ENCODE measurements around the gene HSPBAP1.
"Not testable (repeated sequence)": the region's sequence is repeated elsewhere in the genome, so short reads cannot be mapped to it uniquely, and the experiment has no call there.

HSPBAP1 gene

DNA sequence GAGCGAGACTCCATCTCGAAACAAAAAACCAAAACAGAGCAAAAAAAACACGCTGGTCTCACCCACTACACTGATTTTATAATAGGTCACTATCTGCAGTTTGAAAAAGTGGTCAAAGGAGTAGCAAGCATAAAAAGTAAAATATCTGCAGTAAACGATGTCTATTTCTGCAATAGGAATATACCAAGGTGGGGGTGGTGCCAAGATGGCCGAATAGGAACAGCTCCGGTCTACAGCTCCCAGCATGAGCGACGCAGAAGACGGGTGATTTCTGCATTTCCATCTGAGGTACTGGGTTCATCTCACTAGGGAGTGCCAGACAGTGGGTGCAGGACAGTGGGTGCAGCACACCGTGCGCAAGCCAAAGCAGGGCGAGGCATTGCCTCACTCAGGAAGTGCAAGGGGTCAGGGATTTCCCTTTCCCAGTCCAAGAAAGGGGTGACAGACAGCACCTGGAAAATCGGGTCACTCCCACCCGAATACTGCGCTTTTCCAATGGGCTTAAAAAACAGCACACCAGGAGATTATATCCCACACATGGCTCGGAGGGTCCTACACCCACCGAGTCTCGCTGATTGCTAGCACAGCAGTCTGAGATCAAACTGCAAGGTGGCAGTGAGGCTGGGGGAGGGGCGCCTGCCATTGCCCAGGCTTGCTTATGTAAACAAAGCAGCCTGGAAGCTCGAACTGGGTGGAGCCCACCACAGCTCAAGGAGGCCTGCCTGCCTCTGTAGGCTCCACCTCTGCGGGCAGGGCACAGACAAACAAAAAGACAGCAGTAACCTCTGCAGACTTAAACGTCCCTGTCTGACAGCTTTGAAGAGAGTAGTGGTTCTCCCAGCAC, 60.7 kb downstream of the HSPBAP1 start:
- not testable (repeated sequence) for DNase-seq

DNA sequence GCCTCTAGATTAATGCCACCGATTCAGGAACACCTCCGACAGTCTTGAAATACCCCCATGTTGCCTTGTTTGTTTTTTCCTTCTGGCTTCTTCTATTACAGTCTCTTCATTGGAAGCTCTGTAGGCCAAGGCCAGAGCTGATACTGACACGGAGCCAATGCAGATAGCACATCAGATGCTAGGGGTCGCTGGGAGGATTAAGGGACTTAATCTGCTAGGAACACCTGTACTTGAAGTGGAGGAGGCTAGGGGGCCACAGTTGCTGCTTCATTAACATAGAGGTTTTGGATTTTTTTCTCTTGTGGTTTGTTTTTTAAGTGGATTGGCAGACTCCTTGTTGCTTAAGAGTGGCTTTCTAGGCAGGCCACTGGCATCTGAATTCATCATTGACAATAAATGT, 63.4 kb downstream of the HSPBAP1 start:
- peak; percentile 39 for DNase-seq

DNA sequence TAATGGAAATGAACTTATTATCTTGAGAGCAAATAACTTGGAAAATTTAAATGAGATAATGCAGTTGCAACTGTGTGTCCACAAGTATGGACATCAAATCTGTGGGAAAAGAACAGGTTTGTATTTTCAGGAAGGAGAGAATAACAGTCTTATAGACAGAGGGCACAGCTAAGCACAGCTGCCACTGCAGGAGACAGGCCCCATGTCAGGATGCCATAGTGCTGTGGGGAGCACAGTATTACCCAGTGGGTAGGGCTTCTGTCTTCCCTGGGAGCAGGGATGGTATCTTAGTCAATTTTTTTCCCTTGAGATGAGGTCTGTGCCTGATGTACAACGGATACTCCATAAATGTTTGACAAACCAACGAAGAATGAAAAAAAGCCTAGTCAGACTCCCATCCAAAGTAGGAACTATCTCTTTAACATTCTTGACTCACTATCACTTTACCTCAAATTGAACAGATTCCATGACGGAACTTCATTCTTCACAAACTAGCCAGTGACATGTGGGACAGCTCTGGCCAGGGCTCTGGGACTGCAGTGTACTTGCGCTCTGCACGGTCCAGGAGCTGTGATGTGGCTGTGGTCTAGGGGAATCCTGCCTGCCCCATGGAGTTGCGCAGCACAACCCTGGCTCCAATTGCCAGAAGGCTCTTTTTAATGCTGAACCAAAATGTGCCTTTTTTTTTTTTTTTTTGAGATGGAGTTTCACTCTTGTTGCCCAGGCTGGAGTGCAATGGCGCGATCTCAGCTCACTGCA, 64.7 kb downstream of the HSPBAP1 start:
- DNase-seq, result no peak

DNA sequence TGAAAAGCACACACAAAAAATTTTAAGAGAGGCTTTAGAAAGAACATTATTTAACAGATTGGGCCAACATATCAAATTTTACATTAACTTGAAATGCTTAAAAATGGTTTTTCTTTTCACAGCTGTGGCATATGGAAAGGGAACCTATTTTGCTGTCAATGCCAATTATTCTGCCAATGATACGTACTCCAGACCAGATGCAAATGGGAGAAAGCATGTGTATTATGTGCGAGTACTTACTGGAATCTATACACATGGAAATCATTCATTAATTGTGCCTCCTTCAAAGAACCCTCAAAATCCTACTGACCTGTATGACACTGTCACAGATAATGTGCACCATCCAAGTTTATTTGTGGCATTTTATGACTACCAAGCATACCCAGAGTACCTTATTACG, 65.4 kb downstream of the HSPBAP1 start:
- DNase-seq, result no peak

DNA sequence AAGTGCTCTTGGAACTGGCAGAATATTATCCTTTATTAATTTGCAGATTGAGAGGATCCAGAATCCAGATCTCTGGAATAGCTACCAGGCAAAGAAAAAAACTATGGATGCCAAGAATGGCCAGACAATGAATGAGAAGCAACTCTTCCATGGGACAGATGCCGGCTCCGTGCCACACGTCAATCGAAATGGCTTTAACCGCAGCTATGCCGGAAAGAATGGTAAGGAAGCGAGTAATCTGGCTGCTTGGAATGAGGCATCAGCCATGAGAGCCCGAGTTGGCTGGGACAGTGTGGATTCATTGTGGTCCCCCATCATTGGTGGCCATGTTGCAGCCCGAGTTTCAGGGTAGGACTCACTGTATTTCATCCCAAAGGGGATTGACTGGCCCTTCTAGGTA, 65.9 kb downstream of the HSPBAP1 start:
- no peak for DNase-seq

DNA sequence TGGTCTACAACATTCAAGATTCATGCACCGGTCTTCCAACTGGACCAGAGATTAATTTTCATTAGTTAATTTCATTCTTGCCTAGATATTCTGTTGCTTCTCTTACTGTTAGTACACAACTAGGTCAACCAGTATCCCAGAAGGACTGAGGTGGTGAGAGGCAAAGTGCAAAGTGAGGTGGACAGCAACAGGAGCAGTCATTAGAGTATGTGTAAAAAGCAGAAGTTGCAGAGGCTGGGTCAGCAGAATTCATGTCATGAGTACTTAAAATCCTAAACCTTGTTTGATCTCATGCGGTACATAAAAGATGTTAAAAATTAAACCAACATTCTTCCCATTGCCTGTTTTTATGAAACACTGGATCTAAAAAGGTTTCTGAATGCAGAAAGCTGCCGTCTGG, 66.3 kb downstream of the HSPBAP1 start:
- DNase-seq, result peak; percentile 24

DNA sequence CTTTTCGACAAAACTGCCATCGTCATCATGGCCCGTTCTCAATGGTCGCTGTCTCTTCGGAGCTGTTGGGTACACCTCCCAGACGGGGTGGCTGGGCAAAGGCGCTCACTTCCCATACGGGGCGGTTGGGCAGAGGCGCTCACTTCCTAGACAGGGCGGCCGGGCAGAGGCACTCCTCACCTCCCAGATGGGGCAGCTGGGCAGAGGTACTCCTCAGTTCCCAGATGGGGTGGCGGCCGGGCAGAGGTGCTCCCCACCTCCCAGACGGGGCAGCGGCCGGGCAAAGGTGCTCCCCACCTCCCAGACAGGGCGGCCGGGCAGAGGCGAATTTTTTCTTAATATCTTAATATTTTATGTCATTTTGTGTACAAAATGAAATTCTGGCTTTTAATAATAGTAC, 68.5 kb downstream of the HSPBAP1 start:
- DNase-seq, result no peak

DNA sequence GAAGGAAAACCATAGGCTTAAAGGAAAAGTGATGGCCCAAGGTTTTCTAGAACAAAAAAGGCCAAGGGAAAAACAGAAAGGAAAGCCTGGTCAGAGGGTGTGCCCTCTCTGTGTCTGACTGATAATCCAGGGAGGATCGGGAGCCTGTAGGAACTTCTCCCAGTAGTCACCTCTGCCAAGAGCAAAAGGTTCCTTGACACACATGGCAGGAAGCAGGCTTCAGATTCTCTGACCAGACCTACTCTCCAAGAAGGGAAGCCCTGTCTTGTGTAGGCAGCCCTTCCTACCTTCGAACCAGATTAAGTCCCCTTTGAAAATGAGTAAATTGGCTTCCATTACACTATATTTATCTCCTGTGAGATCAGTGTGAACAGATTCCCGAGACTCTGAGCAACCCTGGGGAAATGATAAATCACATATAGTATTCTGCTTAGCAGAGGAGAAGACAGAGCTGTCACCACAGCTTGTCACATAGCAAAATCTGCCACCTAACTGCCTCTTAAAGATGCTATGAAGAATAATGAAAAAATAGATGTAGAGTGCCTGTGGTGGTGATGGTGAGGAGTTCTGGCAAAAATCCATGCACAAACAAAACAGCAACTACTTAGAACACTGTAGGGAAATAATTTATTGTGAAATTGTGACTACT, 74.2 kb downstream of the HSPBAP1 start:
- DNase-seq, result no peak

DNA sequence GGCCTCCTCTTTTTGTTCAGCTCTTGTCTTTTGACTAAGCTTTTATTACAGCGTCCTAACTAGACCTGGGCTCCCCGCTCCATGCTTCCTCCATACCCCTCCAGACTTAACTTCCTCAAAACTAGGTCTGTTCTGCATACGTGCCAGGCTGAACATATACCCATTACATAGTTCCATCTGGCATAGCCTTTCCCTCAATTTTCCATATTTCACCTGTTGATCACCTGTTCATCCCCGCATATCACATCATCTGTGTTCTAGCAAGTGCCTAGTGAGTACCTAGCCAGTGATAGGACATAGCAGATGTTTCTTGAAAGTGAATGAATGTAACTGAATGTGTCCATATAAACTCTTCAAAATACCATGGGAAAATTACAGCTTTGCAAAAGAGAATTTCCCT, 77.0 kb downstream of the HSPBAP1 start:
- no peak for DNase-seq

DNA sequence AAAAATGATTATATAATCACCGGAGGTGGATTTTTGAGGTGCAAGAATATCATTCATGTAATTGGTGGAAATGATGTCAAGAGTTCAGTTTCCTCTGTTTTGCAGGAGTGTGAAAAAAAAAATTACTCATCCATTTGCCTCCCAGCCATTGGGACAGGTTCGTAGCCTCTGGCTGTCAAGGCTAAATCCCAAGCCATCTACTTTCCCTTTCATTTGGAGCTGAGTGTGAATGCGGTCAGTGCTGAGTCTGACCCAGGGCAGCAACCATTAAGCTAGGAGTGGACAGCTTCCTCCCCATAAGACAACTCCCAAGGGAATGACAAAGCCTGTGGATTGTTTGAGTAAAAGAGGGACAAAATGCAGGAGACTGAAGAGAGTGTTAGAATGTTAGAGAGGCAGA, 79.4 kb downstream of the HSPBAP1 start:
- DNase-seq, result no peak

DNA sequence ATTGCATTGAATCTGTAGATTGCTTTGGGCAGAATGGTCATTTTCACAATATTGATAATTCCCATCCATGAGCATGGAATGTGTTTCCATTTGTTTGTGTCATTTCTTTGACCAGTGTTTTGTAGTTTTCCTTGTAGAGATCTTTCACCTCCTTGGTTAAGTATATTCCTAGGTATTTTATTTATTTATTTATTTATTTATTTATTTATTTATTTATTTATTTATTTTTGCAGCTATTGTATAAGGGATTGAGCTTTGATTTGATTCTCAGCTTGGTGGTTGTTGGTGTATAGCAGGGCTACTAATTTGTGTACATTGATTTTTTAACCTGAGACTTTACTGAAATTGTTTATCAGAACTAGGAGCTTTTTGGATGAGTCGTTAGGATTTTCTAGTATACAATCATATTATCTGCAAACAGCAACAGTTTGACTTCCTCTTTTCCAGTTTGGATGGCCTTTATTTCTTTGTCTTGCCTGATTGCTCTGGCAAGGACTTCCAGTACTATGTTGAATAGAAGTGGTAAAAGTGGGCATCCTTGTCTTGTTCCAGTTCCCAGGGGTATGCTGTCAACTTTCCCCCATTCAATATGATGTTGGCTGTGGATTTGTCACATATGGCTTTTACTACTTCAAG, 82.9 kb downstream of the HSPBAP1 start:
- DNase-seq, result peak; percentile 23

DNA sequence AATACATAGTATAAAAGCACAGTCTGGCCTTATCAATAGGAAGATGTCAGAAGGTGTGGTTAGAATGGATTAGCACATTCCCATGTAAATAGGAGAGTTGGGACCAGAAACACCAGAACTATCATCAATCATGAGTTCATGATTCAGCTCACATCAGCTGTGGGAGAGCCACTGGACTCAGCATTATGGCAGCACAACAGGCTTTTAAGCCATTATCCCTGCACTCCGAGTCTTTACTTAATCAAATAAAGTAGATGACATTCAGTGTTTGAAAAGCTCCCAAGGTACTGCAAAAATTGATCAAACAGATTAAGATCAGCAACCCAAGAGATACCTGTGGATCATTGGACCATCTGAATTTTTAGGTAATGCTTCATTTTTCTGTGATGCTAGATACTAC, 88.3 kb downstream of the HSPBAP1 start:
- DNase-seq, result no peak

DNA sequence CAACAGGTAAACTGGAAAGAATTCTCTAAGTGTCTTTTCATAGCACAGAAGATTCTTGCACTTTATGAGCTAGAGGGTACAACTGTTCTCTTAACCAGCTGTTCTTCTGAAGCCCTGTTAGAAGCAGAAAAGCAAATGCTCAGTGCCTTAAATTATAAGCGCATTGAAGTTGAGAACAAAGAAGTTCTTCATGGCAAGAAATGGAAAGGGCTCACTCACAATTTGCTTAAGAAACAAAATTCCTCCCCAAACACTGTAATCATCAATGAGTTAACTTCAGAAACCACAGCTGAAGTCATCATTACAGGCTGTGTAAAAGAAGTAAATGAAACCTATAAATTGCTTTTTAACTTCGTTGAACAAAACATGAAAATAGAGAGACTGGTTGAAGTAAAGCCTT, 93.4 kb downstream of the HSPBAP1 start:
- DNase-seq, result no peak

DNA sequence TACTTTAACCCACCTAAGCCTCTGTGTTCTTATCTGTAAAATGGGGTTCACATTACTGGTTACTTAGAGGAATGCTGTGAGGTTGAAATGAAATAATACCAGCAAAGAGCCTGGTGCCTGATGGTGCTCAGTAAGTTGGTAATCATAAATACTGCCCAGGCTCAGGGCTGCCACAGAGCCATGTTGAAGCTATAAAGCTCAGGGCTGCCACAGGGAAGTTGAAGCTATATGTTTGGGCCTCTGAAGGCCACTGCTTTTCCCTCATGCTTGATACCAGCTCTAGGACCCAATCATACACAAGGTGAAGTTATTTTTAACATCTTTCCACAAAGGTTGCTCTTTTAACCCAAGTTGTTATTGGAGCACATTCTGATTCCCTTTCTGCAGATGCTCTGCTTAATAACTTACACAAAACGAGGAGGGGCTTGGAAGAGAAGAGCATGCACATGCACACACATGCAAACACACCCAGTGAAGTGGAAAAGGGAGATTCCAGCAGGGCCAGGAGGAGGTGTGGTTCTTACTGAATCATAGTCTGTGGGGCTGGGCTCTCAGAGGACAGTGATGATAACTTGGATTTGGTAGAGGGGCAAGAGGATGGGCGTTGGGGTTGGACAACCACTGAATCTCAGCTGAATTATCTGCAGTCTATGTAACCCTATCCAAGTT, 95.5 kb downstream of the HSPBAP1 start:
- DNase-seq, result no peak

DNA sequence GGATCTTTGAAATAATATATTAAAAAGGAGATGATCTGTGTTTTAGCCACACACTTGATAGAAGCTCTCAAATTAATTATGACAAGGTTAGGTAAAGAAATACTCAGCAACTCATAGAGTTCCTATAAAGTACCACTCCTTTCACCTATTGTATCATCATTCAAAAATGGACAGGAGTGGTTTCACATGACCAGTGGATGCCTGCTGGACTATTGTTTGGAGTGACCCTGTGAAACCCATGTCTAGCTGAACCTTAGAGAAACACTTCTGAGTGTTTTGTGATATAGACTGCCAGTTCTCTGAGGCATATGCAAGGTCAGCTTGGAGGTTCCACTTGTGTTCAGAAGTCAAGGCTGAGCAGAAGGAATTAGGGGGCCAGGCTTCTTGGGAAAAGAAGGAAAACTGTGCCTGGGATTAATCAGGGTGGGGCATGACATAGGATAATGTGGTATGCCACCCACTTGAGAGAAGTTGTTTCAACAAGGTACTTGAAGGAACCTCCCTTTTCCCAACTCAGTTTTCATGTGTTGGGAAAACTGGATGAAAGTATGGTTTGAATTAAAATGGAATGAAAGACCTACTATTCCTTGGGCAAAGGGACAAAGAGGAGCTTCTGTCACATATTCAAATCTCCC, 97.6 kb downstream of the HSPBAP1 start:
- DNase-seq, result no peak

DNA sequence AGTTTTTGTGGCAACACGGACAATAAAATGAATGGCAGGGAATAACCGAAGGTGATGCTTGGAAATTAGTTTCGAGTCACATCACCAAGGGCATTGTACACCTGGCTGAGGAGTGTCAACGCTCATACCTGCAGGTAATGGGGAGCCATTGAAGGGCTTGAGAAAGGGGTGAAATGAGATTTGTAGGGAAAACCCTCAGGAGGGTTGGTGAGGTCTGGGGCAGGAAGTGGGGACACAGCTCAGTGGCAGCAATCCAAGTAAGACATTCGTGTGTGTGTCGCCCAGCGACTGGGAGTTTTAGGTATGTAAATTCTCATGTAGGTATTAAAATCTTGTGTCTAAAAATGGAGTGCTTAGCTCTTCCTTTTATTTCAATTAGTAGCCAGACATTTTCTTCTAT, 98.7 kb downstream of the HSPBAP1 start:
- no peak for DNase-seq

DNA sequence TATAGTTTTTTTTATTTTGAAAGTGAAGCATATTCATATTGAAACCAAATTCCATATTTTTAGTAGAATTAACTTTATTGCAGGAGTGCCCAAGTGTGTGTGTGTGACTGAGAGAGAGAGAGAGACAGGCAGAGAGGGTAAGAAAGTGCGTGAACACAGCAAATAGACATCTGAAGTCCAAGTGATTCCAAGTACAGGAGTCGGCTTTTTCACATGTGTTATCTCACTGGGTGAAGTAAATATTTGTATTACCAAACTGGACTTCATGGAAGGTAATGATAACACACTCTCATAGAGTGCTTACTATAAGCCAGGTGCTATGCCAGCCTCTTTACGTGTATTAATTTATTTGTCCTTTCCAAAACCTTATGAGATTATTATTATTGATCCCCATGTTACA, 101.0 kb downstream of the HSPBAP1 start:
- no peak for DNase-seq

DNA sequence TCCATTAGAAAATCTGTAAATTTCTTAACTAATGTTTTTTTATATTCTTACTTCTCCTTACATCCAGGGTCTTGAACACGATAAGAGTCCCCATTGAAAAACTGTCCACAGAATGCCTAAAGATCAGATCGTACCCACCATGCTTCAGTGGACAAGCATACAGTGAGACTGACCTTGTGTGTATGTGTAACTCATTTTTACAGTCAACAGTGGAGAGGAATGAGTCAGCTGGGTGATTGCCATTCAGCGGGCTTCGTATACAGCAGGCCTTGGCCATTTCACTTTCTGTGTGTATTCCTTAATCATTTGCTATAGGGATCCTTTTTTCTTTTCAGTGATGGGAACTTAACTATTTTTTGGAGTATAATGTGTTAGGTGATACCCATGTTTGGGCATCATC, 102.4 kb downstream of the HSPBAP1 start:
- no peak for DNase-seq

DNA sequence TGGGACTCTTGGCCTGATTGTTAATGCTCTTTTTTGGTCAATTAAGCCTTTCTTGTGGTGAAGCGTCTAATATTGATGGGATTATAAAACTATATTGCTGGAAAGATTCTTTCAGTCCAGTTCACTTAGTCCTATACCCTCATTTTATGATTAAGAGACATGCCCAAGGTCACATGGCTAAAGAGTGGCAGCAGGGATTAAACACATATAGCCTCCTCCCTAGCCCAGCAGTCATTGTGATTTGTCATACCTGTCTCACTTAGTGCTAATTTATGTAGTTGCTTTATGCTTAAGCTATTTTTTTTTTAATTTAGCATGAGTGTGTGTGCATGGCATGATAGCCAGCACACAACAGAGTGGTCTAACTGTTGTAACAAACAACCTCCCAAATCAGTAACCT, 103.5 kb downstream of the HSPBAP1 start:
- DNase-seq, result no peak

All from hematopoietic multipotent progenitor cell treated with erythropoietin and hydrocortisone succinate and interleukin-3 and kit ligand, for 4 days (in vitro differentiated cells).